ENCODE measurements around the gene PLPPR3.

DNA sequence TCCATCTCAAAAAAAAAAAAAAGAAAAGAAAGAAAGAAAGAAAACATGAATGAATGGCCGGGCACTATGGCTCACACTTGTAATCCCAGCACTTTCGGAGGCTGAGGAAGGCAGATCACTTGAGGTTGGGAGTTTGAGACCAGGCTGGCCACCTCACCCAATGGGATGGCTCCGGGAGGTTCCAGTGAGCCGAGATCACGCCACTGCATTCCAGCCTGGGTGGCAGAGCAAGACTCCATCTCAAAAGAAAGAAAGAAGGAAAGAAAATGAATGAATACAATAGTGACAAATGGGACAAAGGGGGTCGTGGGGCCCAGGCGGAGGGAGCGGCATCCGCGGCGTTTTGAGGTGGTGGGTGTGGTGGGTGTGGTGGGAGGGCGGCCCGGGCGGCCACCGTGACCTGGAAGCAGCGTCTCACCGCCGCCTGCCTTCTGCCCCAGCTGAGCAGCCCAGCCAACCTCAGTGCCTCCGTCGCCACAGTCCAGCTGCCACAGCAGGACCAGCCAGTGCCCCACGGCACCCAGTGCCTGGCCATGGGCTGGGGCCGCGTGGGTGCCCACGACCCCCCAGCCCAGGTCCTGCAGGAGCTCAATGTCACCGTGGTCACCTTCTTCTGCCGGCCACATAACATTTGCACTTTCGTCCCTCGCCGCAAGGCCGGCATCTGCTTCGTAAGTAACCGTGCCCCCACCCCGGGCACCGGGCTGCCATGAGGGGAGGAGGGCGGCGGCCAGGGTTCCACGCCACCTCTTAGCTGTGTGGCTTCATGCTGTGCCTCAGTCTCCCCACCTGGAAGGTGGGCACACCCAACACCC is 24.2 kb upstream of the PLPPR3 start:
- TF ChIP-seq CTCF (optimal IDR thresholded peaks at IDR 0.05 in 1 of 3, IDR thresholded peaks at IDR 0.05 in 1 of 3, conservative IDR thresholded peaks at IDR 0.05 in 1 of 3; ENCODE audit: extremely low read depth in 1 of 3, insufficient read depth in 2 of 3, low read length in 3 of 3) (no peak), EZH2 (IDR thresholded peaks at IDR 0.05; ENCODE audit: low read length) (no peak)

Measured in keratinocyte (primary cell).